ENCODE results near the gene MAD1L1. TPM values are rescaled to one million over a fixed set of nuclear protein-coding genes. Genes with fewer than 3 reads are reported as not detected.

Gene MAD1L1
- total RNA-seq, 4 donors from 2014 or later, result 18.4 to 39.1 (median 25.7) TPM

GRCh38 chr7:2016021-2016631 is 216.6 kb downstream of the MAD1L1 start:
- TF ChIP-seq CTCF (IDR thresholded peaks at IDR 0.05), result no peak
- no peak for ATAC-seq (ENCODE audit: low FRiP score)
- DNase-seq (ENCODE audit: low spot score), result no peak

- DNase-seq (ENCODE audit: low spot score) (no peak), ATAC-seq (ENCODE audit: low FRiP score) (no peak)
- TF ChIP-seq CTCF (IDR thresholded peaks at IDR 0.05), result no peak
These were observed 217.4 kb downstream of the MAD1L1 start for GRCh38 chr7:2015251-2015871.

GRCh38 chr7:2014391-2015241 is 218.1 kb downstream of the MAD1L1 start:
- no peak for TF ChIP-seq CTCF (IDR thresholded peaks at IDR 0.05)
- no peak for DNase-seq (ENCODE audit: low spot score)
- no peak for ATAC-seq (ENCODE audit: low FRiP score)

GRCh38 chr7:2013381-2014311 is 219.1 kb downstream of the MAD1L1 start:
- no peak for TF ChIP-seq CTCF (IDR thresholded peaks at IDR 0.05)
- no peak for DNase-seq (ENCODE audit: low spot score)
- ATAC-seq (ENCODE audit: low FRiP score), result no peak

- DNase-seq (ENCODE audit: low spot score), result no peak
- no peak for ATAC-seq (ENCODE audit: low FRiP score)
- no peak for TF ChIP-seq CTCF (IDR thresholded peaks at IDR 0.05)
These were observed 219.8 kb downstream of the MAD1L1 start for GRCh38 chr7:2012981-2013380.

- no peak for DNase-seq (ENCODE audit: low spot score)
- no peak for ATAC-seq (ENCODE audit: low FRiP score)
- no peak for TF ChIP-seq CTCF (IDR thresholded peaks at IDR 0.05)
These were observed 220.5 kb downstream of the MAD1L1 start for GRCh38 chr7:2012044-2012900.
